SK-N-MC (cell line): Measurements from ENCODE around the gene NUSAP1.
"Not testable (repeated sequence)": the region's sequence is repeated elsewhere in the genome, so short reads cannot be mapped to it uniquely, and the experiment has no call there.

Source experiments
- DNase-seq: peaks from one replicate; pipeline ENCODE4 v3.0.0-alpha.2; 2011; ENCODE audit warnings: low read depth, low spot score
- H3K27ac ChIP-seq: fragments of 200-600 bp; sonication (generic); 2 replicates; pipeline ENCODE4 v1.5.1; 2016; ENCODE audit warnings: mixed run types
- H3K36me3 ChIP-seq: fragments of 200-600 bp; sonication (generic); 2 replicates; pipeline ENCODE4 v1.6.1; 2017; ENCODE audit warnings: antibody characterized with exemption, low read length, mixed read lengths; ENCODE audit not compliant: insufficient read depth
- H3K4me3 ChIP-seq: fragments of 200-600 bp; sonication (generic); 2 replicates; pipeline ENCODE4 v1.5.1; 2016
- H3K9ac ChIP-seq: fragments of 200-600 bp; sonication (generic); 2 replicates; pipeline ENCODE4 v1.8.0; 2017; ENCODE audit warnings: mixed run types, mixed read lengths; ENCODE audit not compliant: insufficient read length
- H3K9me3 ChIP-seq: fragments of 200-600 bp; sonication (generic); 2 replicates; pipeline ENCODE4 v1.6.1; 2017; ENCODE audit warnings: low read depth, mild to moderate bottlenecking, antibody characterized with exemption, low read length, moderate library complexity, mixed read lengths
- EZH2 ChIP-seq: fragments of 200-600 bp; sonication (generic); IDR thresholded peaks from one replicate; pipeline ENCODE4 v1.6.1; 2017; ENCODE audit warnings: antibody characterized with exemption
- FOXP2 ChIP-seq: optimal IDR thresholded peaks from 2 replicates; pipeline ENCODE3; 2011; ENCODE audit warnings: mild to moderate bottlenecking, moderate library complexity; ENCODE audit not compliant: insufficient read depth; ENCODE audit errors: extremely low read length, control extremely low read depth
- POLR2AphosphoS5 ChIP-seq: IDR thresholded peaks from 2 replicates; pipeline ENCODE4 v1.6.1; 2012; ENCODE audit warnings: mild to moderate bottlenecking, low read depth, low read length, borderline replicate concordance

NUSAP1 gene

GRCh38 chr15:41288464-41288863, 44.2 kb upstream of the NUSAP1 start:
- no peak for TF ChIP-seq POLR2AphosphoS5
- TF ChIP-seq EZH2: no peak
- no peak for TF ChIP-seq FOXP2
- H3K27ac ChIP-seq: no peak overlapping the region
- DNase-seq: no peak
- H3K9me3 ChIP-seq: no peaks in the 10 kb centered on the region
- H3K36me3 ChIP-seq: peaks cover 72% of the 10 kb centered on the region
- H3K4me3 ChIP-seq: no peak overlapping the region
- no peak overlapping the region for H3K9ac ChIP-seq

DNA sequence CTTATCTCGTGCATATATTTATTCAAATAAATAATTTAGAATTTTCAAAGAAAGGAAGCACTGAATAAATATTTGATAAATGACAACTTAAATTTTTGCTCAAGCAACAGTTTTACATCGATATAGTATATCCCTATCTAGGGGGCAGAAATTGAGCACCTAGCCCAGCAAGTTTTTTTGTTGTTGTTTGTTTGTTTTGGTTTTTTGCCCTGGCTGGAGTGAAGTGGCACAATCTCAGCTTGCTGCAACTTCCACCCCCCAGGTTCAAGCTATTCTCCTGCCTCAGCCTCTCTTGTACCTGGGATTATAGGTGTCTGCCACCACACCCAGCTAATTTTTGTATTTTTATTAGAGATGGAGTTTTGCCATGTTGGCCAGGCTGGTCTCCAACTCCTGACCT, 42.7 kb upstream of the NUSAP1 start:
- Histone ChIP-seq H3K4me3 (no peak overlapping the region), H3K9me3 (no peaks in the 10 kb centered on the region), H3K36me3 (peaks cover 76% of the 10 kb centered on the region), H3K27ac (no peak overlapping the region), H3K9ac (no peak overlapping the region)
- no peak for DNase-seq
- TF ChIP-seq FOXP2 (no peak), POLR2AphosphoS5 (no peak), EZH2 (no peak)

DNA sequence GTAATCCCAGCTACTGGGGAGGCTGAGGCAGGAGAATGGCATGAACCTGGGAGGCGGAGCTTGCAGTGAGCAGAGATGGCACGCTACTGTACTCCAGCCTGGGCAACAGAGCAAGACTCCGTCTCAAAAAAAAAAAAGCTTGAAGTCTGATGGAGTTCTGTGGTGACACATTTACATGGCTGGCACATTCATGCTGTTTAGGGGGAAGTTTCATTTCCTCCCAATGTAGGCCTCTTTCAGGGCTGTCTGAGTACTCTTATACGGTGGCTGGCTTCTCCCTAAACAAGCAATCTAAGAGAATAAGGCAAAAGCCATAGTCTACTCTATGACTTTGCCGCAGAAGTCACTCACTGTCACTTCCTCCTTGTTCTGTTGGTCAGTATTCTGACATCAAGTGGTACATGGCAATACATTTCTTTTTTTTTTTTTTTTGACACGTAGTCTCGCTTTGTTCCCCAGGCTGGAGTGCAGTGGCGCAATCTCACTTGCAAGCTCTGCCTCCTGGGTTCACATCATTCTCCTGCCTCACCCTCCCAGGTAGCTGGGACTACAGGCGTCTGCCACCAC, 41.5 kb upstream of the NUSAP1 start:
- H3K9me3 ChIP-seq: no peaks in the 10 kb centered on the region
- no peak for TF ChIP-seq POLR2AphosphoS5
- DNase-seq: no peak
- no peak overlapping the region for H3K9ac ChIP-seq
- H3K4me3 ChIP-seq: no peak overlapping the region
- peaks cover 73% of the 10 kb centered on the region for H3K36me3 ChIP-seq
- H3K27ac ChIP-seq: no peak overlapping the region

DNA sequence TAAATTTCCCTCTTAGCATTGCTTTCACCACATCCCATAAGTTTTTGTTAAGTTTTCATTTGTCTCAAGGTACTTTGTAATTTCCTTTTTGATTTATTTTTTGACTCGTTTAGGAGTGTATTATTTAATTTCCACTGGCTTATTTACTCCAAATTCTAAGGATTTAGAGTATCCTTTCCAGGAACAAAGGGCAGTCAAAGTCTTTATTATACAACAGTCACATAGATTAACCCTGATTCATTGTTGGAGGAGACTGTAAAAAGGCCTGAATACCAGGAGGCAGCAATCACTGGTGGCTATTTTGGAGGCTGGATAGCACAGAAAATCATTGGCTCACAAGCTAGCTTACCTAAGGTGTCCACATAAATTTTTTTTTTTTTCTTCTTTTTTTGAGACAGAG, 40.2 kb upstream of the NUSAP1 start:
- Histone ChIP-seq H3K27ac (no peak overlapping the region), H3K9me3 (no peaks in the 10 kb centered on the region), H3K36me3 (peaks cover 72% of the 10 kb centered on the region), H3K9ac (no peak overlapping the region), H3K4me3 (no peak overlapping the region)
- no peak for TF ChIP-seq POLR2AphosphoS5
- TF ChIP-seq FOXP2: no peak
- no peak for TF ChIP-seq EZH2
- no peak for DNase-seq

DNA sequence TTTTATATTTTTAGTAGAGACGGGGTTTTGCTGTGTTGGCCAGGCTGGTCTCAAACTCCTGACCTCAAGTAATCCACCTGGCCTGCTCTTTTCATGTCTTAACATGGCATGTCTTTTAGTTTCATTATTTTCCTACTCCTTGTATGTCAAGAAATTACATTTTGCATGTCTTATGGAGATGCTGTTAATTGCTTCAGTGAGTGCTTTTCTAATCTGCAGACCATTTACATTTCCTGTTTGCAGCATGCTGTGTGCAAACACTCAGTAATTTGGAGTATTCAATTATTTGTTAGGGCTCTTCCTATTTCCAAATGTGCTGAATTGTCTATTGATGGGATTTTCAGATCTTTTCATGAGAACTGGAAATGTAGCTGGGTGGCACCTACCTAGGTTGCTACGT, 31.5 kb upstream of the NUSAP1 start:
- not testable (repeated sequence) for H3K27ac ChIP-seq, H3K9ac ChIP-seq, H3K9me3 ChIP-seq, H3K4me3 ChIP-seq, DNase-seq
- H3K36me3 ChIP-seq: peaks cover 35% of the 10 kb centered on the region

DNA sequence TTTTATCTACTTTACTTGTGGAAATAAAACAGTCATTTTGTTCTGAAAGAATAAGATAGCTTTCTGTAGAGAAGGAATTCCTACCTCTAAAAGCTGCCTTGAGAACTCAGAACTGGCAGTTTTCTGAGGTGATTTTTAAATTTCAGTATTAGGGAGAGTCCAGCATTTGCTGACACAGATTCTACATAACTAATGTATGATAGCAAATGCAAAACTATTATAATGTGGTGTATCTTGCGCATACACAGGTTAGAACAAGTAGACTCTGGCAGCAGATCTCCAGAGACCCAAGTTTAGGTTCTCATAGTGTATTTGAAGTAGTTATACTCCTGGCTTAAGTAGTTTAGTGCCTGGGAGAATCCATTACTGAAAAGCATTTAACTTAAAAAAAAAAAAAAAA, 31.1 kb upstream of the NUSAP1 start:
- H3K9ac ChIP-seq: no peak overlapping the region
- H3K27ac ChIP-seq: peak overlapping the region; percentile 14; the same call in 1 of the 2 replicates
- DNase-seq: no peak
- no peaks in the 10 kb centered on the region for H3K9me3 ChIP-seq
- TF ChIP-seq EZH2 (no peak), POLR2AphosphoS5 (no peak)
- no peak overlapping the region for H3K4me3 ChIP-seq
- peaks cover 31% of the 10 kb centered on the region for H3K36me3 ChIP-seq

DNA sequence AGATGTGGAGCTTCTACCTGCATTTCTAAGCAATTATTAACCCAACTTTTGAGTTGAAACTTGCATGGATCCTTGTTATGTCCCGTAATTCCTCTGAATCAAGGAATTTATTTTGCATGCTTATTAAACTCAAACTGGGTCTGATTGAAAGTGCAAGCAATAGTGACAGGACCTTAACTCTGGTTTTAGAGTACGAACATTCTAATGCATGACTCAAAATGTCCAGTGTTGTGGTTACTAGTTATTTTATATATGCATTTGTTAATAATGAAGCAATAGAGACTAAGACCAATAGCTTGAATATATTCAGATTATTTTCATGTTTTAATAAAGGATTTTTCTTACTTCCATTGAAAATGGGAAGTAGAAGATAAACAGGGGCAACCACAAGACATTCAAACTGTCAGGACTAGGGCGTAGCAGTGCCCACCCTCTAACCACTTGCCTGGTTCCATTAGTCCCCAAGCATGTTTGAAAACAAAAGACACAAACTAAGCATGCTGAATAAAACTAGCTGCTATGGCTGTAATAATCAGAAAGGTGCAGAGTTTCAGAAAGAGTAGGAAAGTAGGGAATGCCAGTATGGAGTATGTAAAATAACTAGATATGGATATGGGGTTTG, 28.4 kb upstream of the NUSAP1 start:
- DNase-seq: no peak
- Histone ChIP-seq H3K27ac (0 out of 2 replicates have a peak overlapping the region, but pooled peaks have one; percentile 13), H3K36me3 (peaks cover 7% of the 10 kb centered on the region), H3K9me3 (no peaks in the 10 kb centered on the region), H3K9ac (no peak overlapping the region), H3K4me3 (no peak overlapping the region)
- TF ChIP-seq EZH2 (no peak), FOXP2 (no peak), POLR2AphosphoS5 (no peak)

DNA sequence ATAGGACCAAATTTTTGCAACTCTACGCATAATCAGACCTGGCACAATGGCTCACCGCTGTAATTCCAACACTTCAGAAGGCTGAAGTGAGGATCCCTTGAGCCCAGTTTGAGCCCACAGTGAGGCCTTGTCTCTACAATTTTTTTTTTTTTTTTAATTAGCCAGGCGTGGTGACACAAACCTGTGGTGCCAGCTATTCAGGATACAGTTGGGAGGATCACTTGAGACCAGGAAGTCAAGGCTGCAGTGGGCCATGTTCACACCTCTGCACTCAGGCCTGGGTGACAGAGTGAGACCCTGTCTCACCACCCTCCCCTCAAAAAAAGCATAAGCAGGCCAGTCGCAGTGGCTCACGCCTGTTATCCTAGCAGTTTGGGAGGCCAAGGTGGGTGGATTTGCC, 25.0 kb upstream of the NUSAP1 start:
- TF ChIP-seq FOXP2 (no peak), EZH2 (no peak), POLR2AphosphoS5 (no peak)
- Histone ChIP-seq H3K9ac (no peak overlapping the region), H3K9me3 (no peaks in the 10 kb centered on the region), H3K4me3 (no peak overlapping the region), H3K27ac (no peak overlapping the region), H3K36me3 (peaks cover 7% of the 10 kb centered on the region; the same call in 1 of the 2 replicates)
- DNase-seq: no peak

GRCh38 chr15:41309226-41309905, 23.3 kb upstream of the NUSAP1 start:
- DNase-seq: no peak
- H3K36me3 ChIP-seq: peaks cover 17% of the 10 kb centered on the region
- H3K9ac ChIP-seq: no peak overlapping the region
- peak overlapping the region; percentile 61 for H3K27ac ChIP-seq
- TF ChIP-seq EZH2 (no peak), FOXP2 (no peak)
- no peak overlapping the region for H3K4me3 ChIP-seq
- H3K9me3 ChIP-seq: no peaks in the 10 kb centered on the region

GRCh38 chr15:41320805-41321330, 11.8 kb upstream of the NUSAP1 start:
- H3K9me3 ChIP-seq, H3K9ac ChIP-seq, H3K27ac ChIP-seq, H3K4me3 ChIP-seq, DNase-seq: not testable (repeated sequence)
- H3K36me3 ChIP-seq: peaks cover 11% of the 10 kb centered on the region; the same call in 1 of the 2 replicates
